Gastrocnemius medialis (tissue), 4 donors: ENCODE data around the gene ANO3. TPM values are rescaled to one million over a fixed set of nuclear protein-coding genes. Genes with fewer than 3 reads are reported as not detected.

ENCODE experiments used
- ATAC-seq, 2 donors: fragments of 150-250 bp; one replicate each; pipeline ENCODE4 v1.9.1; 2016
- DNase-seq, 2 donors: peaks; one replicate each; pipeline ENCODE4 v3.0.0-alpha.2; 2019
- H3K27ac ChIP-seq, 4 donors: fragments of 200-600 bp; sonication (generic); 1 replicate in 1 of 4; 2 replicates in 3 of 4; pipeline ENCODE4 v1.5.1; 2016 to 2018; ENCODE audit warnings: mild to moderate bottlenecking in 2 of 4, moderate library complexity in 1 of 4
- H3K27me3 ChIP-seq, 3 donors: fragments of 200-600 bp; sonication (generic) in 2 of 3; 1 replicate in 1 of 3; 2 replicates in 2 of 3; pipeline versions ENCODE4 v1.5.1 to v1.6.0; 2016 to 2019; ENCODE audit warnings: mild to moderate bottlenecking in 1 of 3, moderate library complexity in 1 of 3
- H3K36me3 ChIP-seq, 2 donors: fragments of 200-600 bp; sonication (generic) in 1 of 2; one replicate each; pipeline ENCODE4 v1.5.1; 2017 to 2018
- H3K4me1 ChIP-seq, 2 donors: fragments of 200-600 bp; sonication (generic) in 1 of 2; one replicate each; pipeline ENCODE4 v1.5.1; 2016 to 2017; ENCODE audit warnings: mild to moderate bottlenecking in 2 of 2
- H3K4me3 ChIP-seq, 4 donors: fragments of 200-600 bp; sonication (generic) in 3 of 4; 1 replicate in 1 of 4; 2 replicates in 3 of 4; pipeline ENCODE4 v1.5.1; 2016 to 2019; ENCODE audit warnings: mild to moderate bottlenecking in 2 of 4
- H3K9me3 ChIP-seq, 3 donors: fragments of 200-600 bp; sonication (generic) in 2 of 3; 1 replicate in 1 of 3; 2 replicates in 2 of 3; pipeline ENCODE4 v1.5.1; 2016 to 2019
- POLR2A ChIP-seq, 2 donors: fragments of 450-650 bp; IDR thresholded peaks; one replicate each; pipeline ENCODE4 v1.6.1; 2017; ENCODE audit warnings: antibody characterized with exemption in 2 of 2, mild to moderate bottlenecking in 2 of 2, moderate library complexity in 2 of 2
- in situ Hi-C, 4 donors: fragments of 200-750 bp; cut with MboI; loops; one replicate each; pipeline versions ENCODE4 v1.15.0 to v1.8.0; 2017; ENCODE audit warnings: low sequenced_read_pairs in 4 of 4
- intact Hi-C: fragments of 100-400 bp; cut with DNase I; formaldehyde crosslinking; loops from one replicate; pipeline ENCODE4 v1.15.1; 2023; ENCODE audit warnings: low total_unique reads
- total RNA-seq, 4 donors: library from RNA; depleted of rRNA; stranded (reverse); fragments of >200 nt; gene quantifications; one replicate each; pipeline versions ENCODE4 v1.1.0 to v1.2.3, GENCODE V29; 2016
- TF ChIP-seq, protein P1 (sequence below), 5 experiments: fragments of 450-650 bp in 3 of 5; fragments of 200-600 bp in 2 of 5; sonication (generic) in 2 of 5; IDR thresholded peaks in 4 of 5; conservative IDR thresholded peaks in 1 of 5; 1 replicate in 4 of 5; 2 replicates in 1 of 5; pipeline ENCODE4 v1.5.1; 2016 to 2019; ENCODE audit warnings: antibody characterized with exemption in 5 of 5, mild to moderate bottlenecking in 3 of 5, moderate library complexity in 3 of 5

ANO3 gene
- total RNA-seq, 4 donors from 2014 or later, result 0.05 TPM; not detected in 3

DNA sequence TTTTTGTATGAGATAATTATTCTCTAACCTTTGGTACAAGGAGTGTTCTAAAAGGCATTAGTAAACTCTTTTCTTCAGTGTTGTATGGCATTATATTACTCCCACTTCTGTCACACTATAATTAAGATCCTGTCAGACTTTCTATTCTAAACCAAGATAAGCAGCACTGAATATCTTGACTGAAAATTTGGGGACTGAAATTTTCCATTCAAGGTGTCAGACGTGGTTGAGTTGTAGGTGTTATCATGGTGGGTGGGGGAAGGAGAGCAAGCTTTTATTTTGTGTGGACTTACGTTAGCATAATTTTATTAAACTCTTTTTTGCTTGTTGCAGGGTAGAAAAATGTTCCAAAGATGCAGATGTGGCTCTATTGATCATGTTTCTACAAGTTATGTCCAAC lies 217.2 kb downstream of the ANO3 start:
- H3K27me3 ChIP-seq, result no peaks in the 10 kb centered on the region
- no peaks in the 10 kb centered on the region for H3K4me1 ChIP-seq
- no peak for DNase-seq
- H3K9me3 ChIP-seq, result no peaks in the 10 kb centered on the region
- H3K27ac ChIP-seq, result no peak overlapping the region
- TF ChIP-seq, protein P1, sequence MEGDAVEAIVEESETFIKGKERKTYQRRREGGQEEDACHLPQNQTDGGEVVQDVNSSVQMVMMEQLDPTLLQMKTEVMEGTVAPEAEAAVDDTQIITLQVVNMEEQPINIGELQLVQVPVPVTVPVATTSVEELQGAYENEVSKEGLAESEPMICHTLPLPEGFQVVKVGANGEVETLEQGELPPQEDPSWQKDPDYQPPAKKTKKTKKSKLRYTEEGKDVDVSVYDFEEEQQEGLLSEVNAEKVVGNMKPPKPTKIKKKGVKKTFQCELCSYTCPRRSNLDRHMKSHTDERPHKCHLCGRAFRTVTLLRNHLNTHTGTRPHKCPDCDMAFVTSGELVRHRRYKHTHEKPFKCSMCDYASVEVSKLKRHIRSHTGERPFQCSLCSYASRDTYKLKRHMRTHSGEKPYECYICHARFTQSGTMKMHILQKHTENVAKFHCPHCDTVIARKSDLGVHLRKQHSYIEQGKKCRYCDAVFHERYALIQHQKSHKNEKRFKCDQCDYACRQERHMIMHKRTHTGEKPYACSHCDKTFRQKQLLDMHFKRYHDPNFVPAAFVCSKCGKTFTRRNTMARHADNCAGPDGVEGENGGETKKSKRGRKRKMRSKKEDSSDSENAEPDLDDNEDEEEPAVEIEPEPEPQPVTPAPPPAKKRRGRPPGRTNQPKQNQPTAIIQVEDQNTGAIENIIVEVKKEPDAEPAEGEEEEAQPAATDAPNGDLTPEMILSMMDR (IDR thresholded peaks at IDR 0.05 in 4 of 5, conservative IDR thresholded peaks at IDR 0.05 in 1 of 5), result no peak
- no peak for TF ChIP-seq POLR2A (IDR thresholded peaks at IDR 0.05)
- no peak overlapping the region for H3K4me3 ChIP-seq
- no peaks in the 10 kb centered on the region for H3K36me3 ChIP-seq
- intact Hi-C loops (no loop called here), in situ Hi-C loops (no loop called here)
- ATAC-seq, result no peak

- ATAC-seq (no peak), DNase-seq (no peak)
- H3K4me1 ChIP-seq, result no peaks in the 10 kb centered on the region
- H3K27me3 ChIP-seq, result no peaks in the 10 kb centered on the region
- TF ChIP-seq, protein P1 (IDR thresholded peaks at IDR 0.05 in 4 of 5, conservative IDR thresholded peaks at IDR 0.05 in 1 of 5), result no peak
- TF ChIP-seq POLR2A (IDR thresholded peaks at IDR 0.05), result no peak
- no peak overlapping the region for H3K27ac ChIP-seq
- in situ Hi-C loops, result no loop called here
- H3K36me3 ChIP-seq, result no peaks in the 10 kb centered on the region
- intact Hi-C loops, result no loop called here
- no peaks in the 10 kb centered on the region for H3K9me3 ChIP-seq
- H3K4me3 ChIP-seq, result no peak overlapping the region
Measured at GRCh38 chr11:26550022-26550421, 218.1 kb downstream of the ANO3 start.

- in situ Hi-C loops, result no loop called here
- TF ChIP-seq POLR2A (IDR thresholded peaks at IDR 0.05), result no peak
- TF ChIP-seq, protein P1 (IDR thresholded peaks at IDR 0.05 in 4 of 5, conservative IDR thresholded peaks at IDR 0.05 in 1 of 5), result no peak
- no peak overlapping the region for H3K27ac ChIP-seq
- DNase-seq (no peak), ATAC-seq (no peak)
- no peaks in the 10 kb centered on the region for H3K4me1 ChIP-seq
- no peak overlapping the region for H3K4me3 ChIP-seq
- H3K36me3 ChIP-seq, result no peaks in the 10 kb centered on the region
- intact Hi-C loops, result no loop called here
- H3K27me3 ChIP-seq, result no peaks in the 10 kb centered on the region
- no peaks in the 10 kb centered on the region for H3K9me3 ChIP-seq
Measured at GRCh38 chr11:26551186-26551801, 219.4 kb downstream of the ANO3 start.

- ATAC-seq (no peak), DNase-seq (no peak)
- TF ChIP-seq, protein P1 (IDR thresholded peaks at IDR 0.05 in 4 of 5, conservative IDR thresholded peaks at IDR 0.05 in 1 of 5), result no peak
- no peak for TF ChIP-seq POLR2A (IDR thresholded peaks at IDR 0.05)
- H3K27ac ChIP-seq, result no peak overlapping the region
- intact Hi-C loops (no loop called here), in situ Hi-C loops (no loop called here)
- H3K4me3 ChIP-seq, result no peak overlapping the region
- H3K36me3 ChIP-seq, result no peaks in the 10 kb centered on the region
- H3K4me1 ChIP-seq, result no peaks in the 10 kb centered on the region
- no peaks in the 10 kb centered on the region for H3K9me3 ChIP-seq
- H3K27me3 ChIP-seq, result no peaks in the 10 kb centered on the region
Measured at GRCh38 chr11:26553182-26553581, 221.3 kb downstream of the ANO3 start.

DNA sequence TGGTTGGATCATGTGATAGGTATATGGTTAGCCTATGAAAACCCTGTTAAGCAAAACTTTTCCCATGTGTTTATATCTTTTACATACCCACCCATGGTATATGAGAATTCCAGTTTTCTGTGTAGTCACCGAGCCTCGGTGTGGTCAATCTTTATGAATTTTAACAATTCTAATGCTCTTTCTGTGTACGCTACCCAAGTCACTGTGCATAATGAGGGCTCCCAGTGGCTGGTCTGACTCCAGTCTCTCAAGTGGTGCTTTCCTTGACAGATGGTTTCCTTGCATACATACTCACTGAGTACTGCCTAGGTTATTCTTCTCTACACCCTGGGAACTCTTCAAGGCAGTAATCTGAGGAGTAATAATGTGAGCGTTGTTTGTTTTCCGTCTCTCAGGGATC lies 222.5 kb downstream of the ANO3 start:
- H3K4me1 ChIP-seq, result no peaks in the 10 kb centered on the region
- H3K9me3 ChIP-seq, result no peaks in the 10 kb centered on the region
- ATAC-seq, result no peak
- H3K27me3 ChIP-seq, result no peaks in the 10 kb centered on the region
- TF ChIP-seq, protein P1 (IDR thresholded peaks at IDR 0.05 in 4 of 5, conservative IDR thresholded peaks at IDR 0.05 in 1 of 5), result no peak
- TF ChIP-seq POLR2A (IDR thresholded peaks at IDR 0.05), result no peak
- no peak overlapping the region for H3K27ac ChIP-seq
- in situ Hi-C loops (no loop called here), intact Hi-C loops (no loop called here)
- H3K4me3 ChIP-seq, result no peak overlapping the region
- H3K36me3 ChIP-seq, result no peaks in the 10 kb centered on the region
- no peak for DNase-seq
